SU-DHL-6 (cell line): Measurements from ENCODE around the gene DCK.

Experiments used
- EZH2phosphoT487 ChIP-seq: fragments of 200-600 bp; sonication (generic), shearing (Covaris generic); conservative IDR thresholded peaks from 2 replicates; pipeline ENCODE4 v1.6.1; 2018; ENCODE audit warnings: mild to moderate bottlenecking, antibody characterized with exemption, low read length, moderate library complexity, mixed read lengths
- TF ChIP-seq, protein P1 (sequence below): fragments of 200-600 bp; sonication (generic); IDR thresholded peaks from one replicate; pipeline ENCODE4 v1.5.1; 2017; ENCODE audit warnings: antibody characterized with exemption, mild to moderate bottlenecking, low read length, moderate library complexity; ENCODE audit not compliant: insufficient read depth, poor library complexity, severe bottlenecking

DNA sequence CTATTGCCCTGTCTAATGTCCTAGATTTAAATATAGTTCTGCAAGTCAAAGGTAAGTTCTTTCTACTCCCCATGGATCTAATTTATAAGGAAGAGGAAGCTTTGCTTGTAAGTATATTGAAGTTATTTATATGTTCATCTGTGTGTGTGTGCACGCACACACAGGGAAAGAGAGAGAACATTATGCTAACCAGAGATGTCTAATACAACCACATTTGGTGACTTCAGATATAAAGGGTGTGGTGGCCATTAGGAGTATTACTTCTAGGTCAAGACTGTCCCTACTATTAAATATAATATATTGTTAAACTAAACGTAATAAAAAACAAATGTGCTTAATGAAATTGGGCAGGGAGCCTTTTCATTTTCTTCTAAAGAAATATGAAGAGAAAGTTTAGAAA, 4.1 kb downstream of the DCK start:
- TF ChIP-seq, protein P1, sequence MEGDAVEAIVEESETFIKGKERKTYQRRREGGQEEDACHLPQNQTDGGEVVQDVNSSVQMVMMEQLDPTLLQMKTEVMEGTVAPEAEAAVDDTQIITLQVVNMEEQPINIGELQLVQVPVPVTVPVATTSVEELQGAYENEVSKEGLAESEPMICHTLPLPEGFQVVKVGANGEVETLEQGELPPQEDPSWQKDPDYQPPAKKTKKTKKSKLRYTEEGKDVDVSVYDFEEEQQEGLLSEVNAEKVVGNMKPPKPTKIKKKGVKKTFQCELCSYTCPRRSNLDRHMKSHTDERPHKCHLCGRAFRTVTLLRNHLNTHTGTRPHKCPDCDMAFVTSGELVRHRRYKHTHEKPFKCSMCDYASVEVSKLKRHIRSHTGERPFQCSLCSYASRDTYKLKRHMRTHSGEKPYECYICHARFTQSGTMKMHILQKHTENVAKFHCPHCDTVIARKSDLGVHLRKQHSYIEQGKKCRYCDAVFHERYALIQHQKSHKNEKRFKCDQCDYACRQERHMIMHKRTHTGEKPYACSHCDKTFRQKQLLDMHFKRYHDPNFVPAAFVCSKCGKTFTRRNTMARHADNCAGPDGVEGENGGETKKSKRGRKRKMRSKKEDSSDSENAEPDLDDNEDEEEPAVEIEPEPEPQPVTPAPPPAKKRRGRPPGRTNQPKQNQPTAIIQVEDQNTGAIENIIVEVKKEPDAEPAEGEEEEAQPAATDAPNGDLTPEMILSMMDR, result no peak
- TF ChIP-seq EZH2phosphoT487, result no peak
